Ovary (tissue), 9 donors: Measurements from ENCODE around the gene FOXK2. TPM values are rescaled to one million over a fixed set of nuclear protein-coding genes. Genes with fewer than 3 reads are reported as not detected.

Experiments
- DNase-seq, 5 donors: peaks; one replicate each; pipeline ENCODE4 v3.0.0-alpha.2; 2019 to 2020
- H3K27ac ChIP-seq, 2 donors: fragments of 200-600 bp; one replicate each; pipeline versions ENCODE4 v1.5.1 to v1.8.0; 2019 to 2022
- H3K27me3 ChIP-seq: fragments of 200-600 bp; one replicate; pipeline ENCODE4 v1.8.0; 2022
- H3K36me3 ChIP-seq: fragments of 200-600 bp; sonication (generic); one replicate; pipeline ENCODE4 v1.5.1; 2019
- H3K4me1 ChIP-seq: one replicate; pipeline ENCODE4 v1.8.1; 2013; ENCODE audit warnings: mild to moderate bottlenecking, moderate library complexity; ENCODE audit not compliant: insufficient read depth
- H3K4me3 ChIP-seq: fragments of 200-600 bp; sonication (generic); one replicate; pipeline ENCODE4 v1.5.1; 2017
- H3K9me3 ChIP-seq, 2 donors: fragments of 200-600 bp in 1 of 2; sonication (generic) in 1 of 2; one replicate each; pipeline versions ENCODE4 v1.5.1 to v1.8.1; 2013 to 2019; ENCODE audit warnings: mild to moderate bottlenecking in 1 of 2, moderate library complexity in 1 of 2
- CTCF ChIP-seq, 3 donors: fragments of 450-650 bp in 2 of 3; fragments of 200-600 bp in 1 of 3; IDR thresholded peaks; one replicate each; pipeline versions ENCODE4 v1.5.1 to v1.8.0; 2016 to 2022; ENCODE audit warnings: antibody characterized with exemption in 3 of 3, mild to moderate bottlenecking in 1 of 3
- EP300 ChIP-seq: sonication (generic); formaldehyde crosslinking; IDR thresholded peaks from one replicate; pipeline ENCODE4 v1.6.1; 2017; ENCODE audit warnings: antibody characterized with exemption
- POLR2A ChIP-seq: fragments of 450-650 bp; IDR thresholded peaks from one replicate; pipeline ENCODE4 v1.6.1; 2017; ENCODE audit warnings: antibody characterized with exemption, mild to moderate bottlenecking, moderate library complexity
- WGBS, 3 donors: extraction: QIAGEN DNeasy Blood & Tissue Kit in 1 of 3; methylation state at CpG; one replicate each; pipeline versions ENCODE4 v1.1.5 to v1.1.7; 2013 to 2017; 5-methylcytosine and 5-hydroxymethylcytosine counted together
- intact Hi-C, 4 donors: fragments of 100-400 bp; cut with DNase I; formaldehyde crosslinking; loops; one replicate each; pipeline versions ENCODE4 v1.11.0 to v1.15.1; 2022 to 2023
- polyA plus RNA-seq, 2 donors: library from polyadenylated mRNA; stranded (reverse); fragments of 200-250 nt in 1 of 2; fragments of 350-450 nt in 1 of 2; fragmentation: Illumina TruSeq in 1 of 2; extraction: RNeasy Lipid Tissue Mini Kit (QIAGEN cat#74804) in 1 of 2; gene quantifications; one replicate each; pipeline ENCODE4 v1.2.3, GENCODE V29; 2013 to 2014
- total RNA-seq, 7 donors: library from RNA; depleted of rRNA in 2 of 7; stranded (reverse); fragments of >200 nt in 2 of 7; fragmentation: NEBNext Ultra II Directional in 3 of 7; extraction: Animal tissue kit (Norgen Biotek cat#: 25700) in 3 of 7; gene quantifications; one replicate each; pipeline versions ENCODE4 v1.1.0 to v1.2.4, GENCODE V29; 2016 to 2023
- donor health status: DM: no; HTN: no; CAD: no; lungs with moderate emphysema.
- donor health status: DM: no; HTN: no; CAD: no.
- donor health status: Bipolar disorder and iron deficiency.
- donor health status: DM: yes; HTN: yes; CAD: no.
- donor health status: DM: no; HTN: no; CAD: no.
- donor health status: DM: yes; HTN: yes; CAD: no.

Gene FOXK2
- total and polyA plus RNA-seq, 9 donors, result 19.1 to 67.6 (median 43.0) TPM

- DNase-seq, result no peak
- Histone ChIP-seq H3K36me3 (no peaks in the 10 kb centered on the region), H3K9me3 (no peaks in the 10 kb centered on the region), H3K4me3 (no peak overlapping the region), H3K4me1 (peaks cover 2% of the 10 kb centered on the region), H3K27me3 (no peaks in the 10 kb centered on the region), H3K27ac (no peak overlapping the region)
- TF ChIP-seq CTCF (IDR thresholded peaks at IDR 0.05) (no peak), EP300 (no peak), POLR2A (no peak)
- WGBS, 3 donors, result 84 to 88% (median 84%) methylated on average over 5 of the region's 5 CpGs
- intact Hi-C loops, result no loop called here
These were observed 124.6 kb downstream of the FOXK2 start for GRCh38 chr17:82644148-82644547.

- no peak overlapping the region for H3K27ac ChIP-seq
- 93 to 95% (median 94%) methylated on average over 4 of the region's 4 CpGs for WGBS, 3 donors
- no peaks in the 10 kb centered on the region for H3K27me3 ChIP-seq
- H3K4me3 ChIP-seq, result no peak overlapping the region
- H3K36me3 ChIP-seq, result no peaks in the 10 kb centered on the region
- intact Hi-C loops, result loop anchor here in 1 of 4 donors (5.0 kb wide), 1 partner anchor 92 kb away; the partner anchor contains the start of gene FN3K
- no peaks in the 10 kb centered on the region for H3K9me3 ChIP-seq
- H3K4me1 ChIP-seq, result peaks cover 2% of the 10 kb centered on the region
- TF ChIP-seq EP300 (no peak), CTCF (IDR thresholded peaks at IDR 0.05) (no peak), POLR2A (no peak)
- no peak for DNase-seq
These were observed 126.0 kb downstream of the FOXK2 start for GRCh38 chr17:82645516-82645915.

GRCh38 chr17:82647593-82648164 lies 128.1 kb downstream of the FOXK2 start:
- WGBS, 3 donors, result 0 to 1% (median 0%) methylated on average over 39 to 54 of the region's 54 CpGs
- peak overlapping the region; percentile 92 for H3K4me3 ChIP-seq
- no peaks in the 10 kb centered on the region for H3K9me3 ChIP-seq
- H3K27ac ChIP-seq, result peak overlapping the region; percentile 99 to 100
- H3K36me3 ChIP-seq, result no peaks in the 10 kb centered on the region
- no peaks in the 10 kb centered on the region for H3K27me3 ChIP-seq
- TF ChIP-seq EP300, result no peak
- TF ChIP-seq POLR2A, result no peak
- no peak for TF ChIP-seq CTCF (IDR thresholded peaks at IDR 0.05)
- peaks cover 2% of the 10 kb centered on the region for H3K4me1 ChIP-seq
- peak in 4 of 5 donors; percentile 62 to 77 (median 72) for DNase-seq
- intact Hi-C loops, result loop anchor here in 1 of 4 donors (5.0 kb wide), 1 partner anchor 90 kb away; the partner anchor contains the start of gene FN3K

- 0 to 2% (median 1%) methylated on average over 11 to 62 of the region's 67 CpGs for WGBS, 3 donors
- H3K36me3 ChIP-seq, result no peaks in the 10 kb centered on the region
- H3K27ac ChIP-seq, result peak within 1 kb of the TSS; percentile 99 to 100
- intact Hi-C loops, result loop anchor here in 1 of 4 donors (5.0 kb wide), 1 partner anchor 89 kb away; the partner anchor contains the start of gene FN3K
- peak; percentile 96 for TF ChIP-seq POLR2A
- TF ChIP-seq CTCF (IDR thresholded peaks at IDR 0.05), result no peak
- TF ChIP-seq EP300, result peak; percentile 84
- H3K9me3 ChIP-seq, result no peaks in the 10 kb centered on the region
- DNase-seq, result peak; percentile 94 to 98 (median 95)
- peaks cover 2% of the 10 kb centered on the region for H3K4me1 ChIP-seq
- no peaks in the 10 kb centered on the region for H3K27me3 ChIP-seq
- H3K4me3 ChIP-seq, result peak within 1 kb of the TSS; percentile 92
These were observed 128.7 kb downstream of the FOXK2 start, which contains the start of gene WDR45B for GRCh38 chr17:82648165-82648668. Gene WDR45B (minus strand): TSS chr17:82648444. CDS start chr17:82648340, 104 bp downstream.
